Cardiac fibroblast (primary cell): Measurements from ENCODE around the gene PSMG4.

Source experiments
- DNase-seq, 2 donors: peaks; one replicate each; pipeline versions ENCODE4 v3.0.0 to v3.0.0-alpha.2; 2010; ENCODE audit warnings: low read depth in 2 of 2
- H3K4me3 ChIP-seq, 2 donors: replicated peaks in 1 of 2; 1 replicate in 1 of 2; 2 replicates in 1 of 2; pipeline ENCODE4 v1.5.1; 2011; ENCODE audit warnings: low read depth in 2 of 2, low read length in 2 of 2, mild to moderate bottlenecking in 2 of 2, moderate library complexity in 1 of 2
- TF ChIP-seq, protein P1 (sequence below): IDR thresholded peaks from one replicate; pipeline ENCODE4 v1.5.1; 2011; ENCODE audit warnings: low read depth, mild to moderate bottlenecking, low read length, inconsistent platforms

The PSMG4 gene

DNA sequence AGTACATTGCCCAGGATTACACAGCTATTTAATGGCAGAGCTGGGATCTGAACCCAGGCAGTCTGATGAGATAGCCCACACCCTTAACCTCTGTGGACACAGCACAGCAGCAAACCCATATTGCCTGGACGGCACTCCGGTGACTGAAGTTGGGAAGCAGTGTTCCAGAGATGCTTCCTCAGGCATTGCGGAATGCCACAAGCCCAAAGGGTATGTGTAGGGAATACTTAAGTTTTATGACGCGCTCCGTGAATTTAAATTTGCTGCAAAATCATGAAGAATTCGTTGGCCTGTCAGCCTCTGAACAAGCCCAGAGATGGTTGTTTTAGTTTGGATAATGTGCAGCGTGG lies 46.4 kb downstream of the PSMG4 start:
- no peak for DNase-seq
- TF ChIP-seq, protein P1, sequence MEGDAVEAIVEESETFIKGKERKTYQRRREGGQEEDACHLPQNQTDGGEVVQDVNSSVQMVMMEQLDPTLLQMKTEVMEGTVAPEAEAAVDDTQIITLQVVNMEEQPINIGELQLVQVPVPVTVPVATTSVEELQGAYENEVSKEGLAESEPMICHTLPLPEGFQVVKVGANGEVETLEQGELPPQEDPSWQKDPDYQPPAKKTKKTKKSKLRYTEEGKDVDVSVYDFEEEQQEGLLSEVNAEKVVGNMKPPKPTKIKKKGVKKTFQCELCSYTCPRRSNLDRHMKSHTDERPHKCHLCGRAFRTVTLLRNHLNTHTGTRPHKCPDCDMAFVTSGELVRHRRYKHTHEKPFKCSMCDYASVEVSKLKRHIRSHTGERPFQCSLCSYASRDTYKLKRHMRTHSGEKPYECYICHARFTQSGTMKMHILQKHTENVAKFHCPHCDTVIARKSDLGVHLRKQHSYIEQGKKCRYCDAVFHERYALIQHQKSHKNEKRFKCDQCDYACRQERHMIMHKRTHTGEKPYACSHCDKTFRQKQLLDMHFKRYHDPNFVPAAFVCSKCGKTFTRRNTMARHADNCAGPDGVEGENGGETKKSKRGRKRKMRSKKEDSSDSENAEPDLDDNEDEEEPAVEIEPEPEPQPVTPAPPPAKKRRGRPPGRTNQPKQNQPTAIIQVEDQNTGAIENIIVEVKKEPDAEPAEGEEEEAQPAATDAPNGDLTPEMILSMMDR, result no peak
- no peak overlapping the region for H3K4me3 ChIP-seq

DNA sequence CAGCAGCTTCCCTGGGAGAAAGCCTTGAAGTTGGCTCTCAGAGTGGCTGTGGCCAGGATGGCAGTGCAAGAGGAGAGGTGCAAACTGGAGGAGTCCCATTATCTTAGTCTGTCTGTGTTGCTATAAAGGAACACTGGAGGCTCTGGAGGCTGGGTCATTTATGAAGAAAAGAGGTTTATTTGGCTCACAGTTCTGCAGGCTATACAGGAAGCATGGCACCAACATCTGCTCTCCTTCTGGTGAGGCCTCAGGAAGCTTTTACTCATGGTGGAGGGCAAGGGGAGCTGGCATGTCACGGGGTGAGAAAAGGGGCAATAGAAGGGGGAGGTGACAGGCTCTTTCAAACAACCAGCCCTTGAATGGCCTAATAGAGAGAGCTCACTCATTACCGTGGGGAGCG lies 47.1 kb downstream of the PSMG4 start:
- no peak overlapping the region for H3K4me3 ChIP-seq
- TF ChIP-seq, protein P1, result no peak
- no peak for DNase-seq

DNA sequence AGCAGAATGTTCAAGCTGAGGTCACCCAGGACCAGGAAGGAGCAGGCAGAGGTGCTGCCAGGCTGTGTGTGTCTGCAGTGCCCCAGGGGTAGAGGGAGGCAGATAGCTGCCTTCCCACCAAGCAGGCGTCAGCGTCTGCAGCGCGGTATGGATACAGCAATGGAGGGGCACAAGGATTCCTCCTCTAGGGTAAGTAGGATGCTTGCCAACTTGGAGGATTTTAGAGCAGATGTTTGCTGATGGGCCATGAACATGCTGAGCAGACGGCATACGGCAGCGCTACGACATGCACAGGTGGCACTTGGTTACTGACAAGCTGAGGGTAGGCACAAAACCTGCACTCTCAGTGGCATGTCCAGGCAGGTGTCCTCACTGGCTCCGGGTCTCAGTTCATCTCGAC lies 48.1 kb downstream of the PSMG4 start:
- no peak for DNase-seq
- TF ChIP-seq, protein P1, result no peak
- no peak overlapping the region for H3K4me3 ChIP-seq

DNA sequence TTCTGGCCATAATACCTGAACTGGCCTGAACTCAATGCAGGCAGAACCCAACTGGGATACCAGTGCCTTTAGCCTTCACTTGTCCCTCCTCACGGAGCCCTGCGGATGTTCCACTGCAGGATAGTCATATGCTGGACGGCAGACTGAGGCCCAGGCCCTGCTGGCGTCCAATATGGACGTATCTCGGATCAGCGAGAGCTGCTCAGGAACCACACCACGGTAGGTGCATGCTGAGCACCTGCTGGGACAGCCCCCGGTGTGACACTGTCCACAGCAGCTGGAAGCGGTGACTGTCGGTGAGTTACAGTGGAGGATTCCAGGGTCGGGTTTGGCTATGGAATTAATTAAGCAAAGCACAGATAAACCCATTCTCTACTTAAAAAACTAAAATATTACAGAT lies 48.7 kb downstream of the PSMG4 start:
- H3K4me3 ChIP-seq, result no peak overlapping the region
- DNase-seq, result no peak
- TF ChIP-seq, protein P1, result no peak

DNA sequence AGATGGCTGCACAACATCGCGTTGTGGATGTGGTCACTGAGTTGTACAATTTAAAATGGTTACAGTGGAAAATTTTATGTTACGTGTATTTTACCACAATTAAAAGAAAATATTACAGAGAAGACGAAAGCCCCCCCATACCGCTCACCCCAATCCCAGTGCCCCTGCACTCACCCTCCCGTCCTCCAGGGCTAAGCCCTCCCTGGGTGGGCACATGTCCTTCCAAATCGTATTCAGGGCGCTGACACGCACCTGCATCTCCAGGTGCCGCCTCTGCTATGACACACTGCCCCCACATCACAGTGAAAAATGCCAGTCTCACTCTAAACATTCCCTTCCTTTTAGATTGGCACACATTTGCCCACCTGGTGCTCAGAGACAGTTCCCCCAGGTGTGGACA lies 49.4 kb downstream of the PSMG4 start:
- TF ChIP-seq, protein P1, result no peak
- no peak for DNase-seq
- H3K4me3 ChIP-seq, result no peak overlapping the region

DNA sequence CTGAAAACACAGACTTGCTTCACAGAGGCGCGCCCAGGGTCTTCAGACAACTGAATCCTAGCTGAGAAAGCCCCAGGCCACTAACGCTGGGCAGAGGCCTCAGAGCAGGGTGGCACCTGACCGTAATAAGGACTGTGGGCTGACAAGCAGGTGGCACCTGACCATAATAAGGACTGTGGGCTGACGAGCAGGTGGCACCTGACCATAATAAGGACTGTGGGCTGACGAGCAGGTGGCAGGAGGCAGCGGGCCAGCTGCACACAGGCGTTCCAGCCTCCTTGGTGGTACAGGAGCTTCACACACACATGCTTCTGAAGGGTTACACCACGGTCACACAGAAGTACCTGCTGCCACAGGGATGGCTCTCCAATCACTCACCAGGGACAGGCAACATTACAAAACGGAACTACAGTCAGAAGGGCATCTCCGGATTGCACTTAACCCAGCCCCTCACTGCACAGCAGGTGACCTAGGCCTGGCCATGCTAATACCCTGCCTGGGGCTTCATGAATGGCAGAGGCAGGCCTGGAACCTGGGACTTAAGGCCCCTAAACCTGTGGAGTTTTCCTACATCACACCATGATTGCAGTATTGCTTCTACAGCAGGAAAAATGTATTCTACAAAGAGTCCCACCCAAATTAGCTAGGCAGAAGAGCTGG lies 50.8 kb downstream of the PSMG4 start:
- TF ChIP-seq, protein P1, result no peak

DNA sequence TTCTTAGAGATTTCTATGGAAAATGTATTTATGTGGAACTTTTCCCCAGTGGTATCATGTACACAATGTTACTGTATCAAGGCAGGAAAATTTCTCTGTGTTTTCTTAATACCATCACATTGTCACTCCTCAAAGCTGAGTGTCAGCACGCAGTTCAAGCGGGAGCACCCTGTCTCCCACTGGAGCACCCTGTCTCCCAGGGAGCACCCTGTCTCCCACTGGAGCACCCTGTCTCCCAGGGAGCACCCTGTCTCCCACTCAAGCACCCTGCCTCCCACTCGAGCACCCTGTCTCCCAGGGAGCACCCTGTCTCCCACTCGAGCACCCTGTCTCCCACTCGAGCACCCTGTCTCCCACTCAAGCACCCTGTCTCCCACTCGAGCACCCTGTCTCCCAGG lies 51.3 kb downstream of the PSMG4 start:
- no peak overlapping the region for H3K4me3 ChIP-seq
- no peak for DNase-seq
- TF ChIP-seq, protein P1, result no peak

More for the DNA sequence above, 50.8 kb downstream of the PSMG4 start:
- no peak overlapping the region for H3K4me3 ChIP-seq
- DNase-seq, result no peak
